HG03095 (cell line): ENCODE measurements around the gene CCDC154.
"Not testable (repeated sequence)": the region's sequence is repeated elsewhere in the genome, so short reads cannot be mapped to it uniquely, and the experiment has no call there.

Experiments used
- ATAC-seq: cut with Tn5 transposase; IDR thresholded peaks from one replicate; pipeline ENCODE4 v1.9.1; 2021; ENCODE audit warnings: moderate library complexity; ENCODE audit not compliant: unreplicated experiment

CCDC154 gene

GRCh38 chr16:1474796-1475551, 30.6 kb upstream of the CCDC154 start, which contains the start of gene CLCN7:
TSS of gene CLCN7 (minus strand) at chr16:1475028. CDS start at chr16:1474974, 54 bp downstream.
- ATAC-seq = peak; percentile 58

- ATAC-seq = peak; percentile 22
Measured at GRCh38 chr16:1474082-1474795, 29.9 kb upstream of the CCDC154 start.

- ATAC-seq = no peak
Measured at GRCh38 chr16:1472974-1473373, 28.6 kb upstream of the CCDC154 start.

- no peak for ATAC-seq
Measured at GRCh38 chr16:1471569-1472194, 27.3 kb upstream of the CCDC154 start.

- ATAC-seq = no peak
Measured at GRCh38 chr16:1470481-1471251, 26.3 kb upstream of the CCDC154 start.

DNA sequence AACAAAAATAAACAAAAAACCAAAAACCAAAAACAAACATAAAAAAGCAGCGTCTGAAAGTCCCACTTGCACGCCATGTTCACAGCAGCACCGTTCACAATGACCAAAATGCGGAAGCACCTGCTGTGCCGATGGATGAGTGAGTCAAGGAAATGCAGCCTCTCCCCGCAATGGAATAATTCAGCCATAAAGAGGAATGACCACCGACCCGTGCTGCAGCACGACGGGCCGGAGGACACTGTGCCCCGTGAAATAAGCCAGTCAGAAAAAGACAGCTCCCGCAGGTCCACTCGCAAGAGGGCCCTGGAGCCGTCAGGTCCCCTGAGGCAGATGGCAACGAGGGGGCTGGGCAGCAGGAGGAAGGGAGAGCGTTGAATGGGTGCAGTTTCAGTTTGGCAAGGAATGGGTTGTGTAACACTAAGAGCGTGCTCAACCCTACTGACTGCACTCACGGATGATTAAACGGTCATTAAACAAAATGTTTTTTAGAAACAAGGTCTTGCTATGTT, 25.4 kb upstream of the CCDC154 start:
- no peak for ATAC-seq

- not testable (repeated sequence) for ATAC-seq
Measured at GRCh38 chr16:1469141-1469540, 24.8 kb upstream of the CCDC154 start.

GRCh38 chr16:1468426-1468810, 24.1 kb upstream of the CCDC154 start:
- ATAC-seq = no peak

- ATAC-seq = no peak
Measured at GRCh38 chr16:1466968-1467521, 22.7 kb upstream of the CCDC154 start.

GRCh38 chr16:1466054-1466453, 21.7 kb upstream of the CCDC154 start:
- ATAC-seq = no peak

GRCh38 chr16:1465567-1465915, 21.2 kb upstream of the CCDC154 start:
- ATAC-seq = no peak

- ATAC-seq = no peak
Measured at GRCh38 chr16:1464894-1465566, 20.7 kb upstream of the CCDC154 start.

GRCh38 chr16:1464196-1464893, 20.0 kb upstream of the CCDC154 start:
- no peak for ATAC-seq

- no peak for ATAC-seq
Measured at GRCh38 chr16:1461146-1461545, 16.8 kb upstream of the CCDC154 start.

- no peak for ATAC-seq
Measured at GRCh38 chr16:1460602-1461138, 16.3 kb upstream of the CCDC154 start.

GRCh38 chr16:1459967-1460366, 15.6 kb upstream of the CCDC154 start:
- ATAC-seq = no peak

DNA sequence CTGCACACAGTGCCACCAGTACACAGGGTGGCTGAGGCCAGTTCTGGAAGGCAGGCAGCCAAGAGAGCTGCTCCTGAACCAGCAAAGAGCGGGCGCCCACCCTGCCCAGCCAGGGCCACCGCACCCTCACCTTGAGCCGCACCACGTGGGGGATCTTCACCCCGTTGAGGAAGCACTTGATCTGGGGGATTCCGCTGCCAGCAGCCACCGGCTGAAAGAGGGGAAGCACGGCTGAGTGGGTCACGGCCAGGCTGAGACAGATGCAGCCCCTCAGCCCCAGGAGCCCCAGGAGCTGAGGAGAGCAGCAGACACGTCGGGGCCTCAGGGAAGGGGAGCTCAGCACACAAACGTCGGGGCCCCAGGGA, 14.6 kb upstream of the CCDC154 start:
- no peak for ATAC-seq

GRCh38 chr16:1458336-1458976, 14.1 kb upstream of the CCDC154 start:
- ATAC-seq = no peak
